ENCODE data around the gene APBA1. TPM values are rescaled to one million over a fixed set of nuclear protein-coding genes. Genes with fewer than 3 reads are reported as not detected.

APBA1 gene
- total and polyA plus RNA-seq, 2 of the 4 experiments (the other 2 are of a cell fraction): 3.8 to 5.1 TPM

- CTCF ChIA-PET: interaction anchor here (1.0 kb wide), 1 partner anchor 10 kb away, joined by 3 read pairs; no protein-coding TSS in a partner anchor
These were observed 39.4 kb downstream of the APBA1 start for GRCh38 chr9:69632768-69633167.

More at GRCh38 chr9:69632768-69633167, 39.4 kb downstream of the APBA1 start:
- Histone ChIP-seq H4K5ac (ENCODE audit: low read depth, low read length) (no peak overlapping the region), H2BK15ac (ENCODE audit: low read depth, low read length) (no peak overlapping the region), H3K4me3 (ENCODE audit: insufficient read depth, low read depth, low read length) (no peak overlapping the region), H3K56ac (ENCODE audit: extremely low read depth, insufficient read depth, low read length) (no peak overlapping the region), H3K79me1 (ENCODE audit: low read depth in 1 of 2, low read length in 2 of 2) (peaks cover 5 to 8% of the 10 kb centered on the region in 2 experiments; a peak in 2 of 4 replicates), H2AK5ac (ENCODE audit: low read depth, low read length) (no peak overlapping the region), H4K91ac (ENCODE audit: insufficient read depth, low read depth, low read length) (no peak overlapping the region), H3K18ac (ENCODE audit: low read depth, low read length) (no peak overlapping the region), H3K4me2 (ENCODE audit: low read depth, low read length) (no peak overlapping the region), H3K9me3 (ENCODE audit: control insufficient read depth, insufficient read depth, low read length) (no peaks in the 10 kb centered on the region), H3K9me1 (ENCODE audit: insufficient read depth, low read length) (0 out of 2 replicates have a peak, but pooled peaks cover 5% of the 10 kb centered on the region), H3K36me3 (ENCODE audit: control insufficient read depth, insufficient read depth, low read length) (no peaks in the 10 kb centered on the region), H3K23ac (ENCODE audit: low read depth, low read length) (no peak overlapping the region), H2BK20ac (ENCODE audit: low read depth, low read length) (no peak overlapping the region), H3K9ac (ENCODE audit: low read depth, low read length) (no peak overlapping the region), H2AK9ac (replicated peaks; ENCODE audit: low read depth, low read length, poor library complexity) (no peak overlapping the region), H2BK120ac (ENCODE audit: low read depth, low read length) (no peak overlapping the region), H4K20me1 (ENCODE audit: insufficient read depth, low read length) (no peaks in the 10 kb centered on the region), H3K14ac (replicated peaks; ENCODE audit: low read depth, low read length) (no peak overlapping the region), H3K4ac (ENCODE audit: low read depth, low read length) (no peak overlapping the region), H3K27me3 (ENCODE audit: control insufficient read depth, insufficient read depth, low read length) (no peaks in the 10 kb centered on the region), H2AFZ (replicated peaks; ENCODE audit: low read length, poor library complexity) (no peak overlapping the region), H2BK5ac (ENCODE audit: low read depth, low read length, poor library complexity, severe bottlenecking) (no peak overlapping the region), H3K4me1 (ENCODE audit: control insufficient read depth, insufficient read depth, low read length) (no peaks in the 10 kb centered on the region; the same call in 1 of the 2 replicates), H3K27ac (ENCODE audit: insufficient read depth, low read length) (no peak overlapping the region), H4K8ac (ENCODE audit: low read depth in 2 of 2, low read length in 2 of 2) (no peak overlapping the region)
- in situ Hi-C loops (cut with MboI; ENCODE audit: low sequenced_read_pairs): no loop called here
- POLR2A ChIA-PET (ENCODE audit: unreplicated experiment): no interaction called here
- BruUV-seq (replicated peaks): no TSS peak
- DNase-seq (no peak), ATAC-seq (ENCODE audit: low read depth) (no peak)
- no peak for TF ChIP-seq CEBPB (IDR thresholded peaks at IDR 0.05; ENCODE audit: low read depth, low read length)
- TF ChIP-seq USF2 (IDR thresholded peaks at IDR 0.05; ENCODE audit: low read depth, low read length): no peak
- no peak for TF ChIP-seq SMC3 (IDR thresholded peaks at IDR 0.05; ENCODE audit: low read depth, low read length)
- no peak for TF ChIP-seq CTCF (conservative IDR thresholded peaks at IDR 0.05; ENCODE audit: low read depth, low read length)
- no peak for TF ChIP-seq POLR2A (IDR thresholded peaks at IDR 0.05; ENCODE audit: low read depth, low read length)
- no peak for TF ChIP-seq RAD21 (IDR thresholded peaks at IDR 0.05; ENCODE audit: low read length)
- TF ChIP-seq BHLHE40 (IDR thresholded peaks at IDR 0.05; ENCODE audit: low read depth, low read length): no peak
- no peak for TF ChIP-seq FOS (IDR thresholded peaks at IDR 0.05; ENCODE audit: low read depth, low read length)
- TF ChIP-seq RCOR1 (IDR thresholded peaks at IDR 0.05; ENCODE audit: insufficient replicate concordance, low read length): no peak
- TF ChIP-seq RFX5 (IDR thresholded peaks at IDR 0.05; ENCODE audit: low read depth, low read length): no peak
- no peak for TF ChIP-seq MAZ (IDR thresholded peaks at IDR 0.05; ENCODE audit: borderline replicate concordance, low read depth, low read length)
- TF ChIP-seq MXI1 (IDR thresholded peaks at IDR 0.05; ENCODE audit: borderline replicate concordance, low read depth, low read length): no peak
- no peak for TF ChIP-seq NFE2L2 (IDR thresholded peaks at IDR 0.05; ENCODE audit: low read depth, low read length)
- TF ChIP-seq CHD1 (IDR thresholded peaks at IDR 0.05; ENCODE audit: low read depth, low read length): no peak
- no peak for TF ChIP-seq MAFK (IDR thresholded peaks at IDR 0.05; ENCODE audit: low read depth, low read length)
- no peak for TF ChIP-seq ELK1 (IDR thresholded peaks at IDR 0.05; ENCODE audit: borderline replicate concordance, low read depth, low read length)
- dilution Hi-C loops (cut with HindIII; ENCODE audit: low sequenced_read_pairs, unreplicated experiment): no loop called here
- no CpG with 5 or more reads among the region's 3 CpGs for WGBS, 2 experiments (ENCODE audit: extremely low coverage in 2 of 2, insufficient read length in 1 of 2)
- intact Hi-C loops (cut with micrococcal nuclease): no loop called here

Measured in IMR-90 (cell line).